HG02885 (cell line): ENCODE data around the gene MKX.

Source experiments
- ATAC-seq: cut with Tn5 transposase; IDR thresholded peaks from one replicate; pipeline ENCODE4 v1.9.1; 2021; ENCODE audit warnings: mild to moderate bottlenecking; ENCODE audit not compliant: unreplicated experiment, poor library complexity

The MKX gene

GRCh38 chr10:27743012-27743876 is 2.4 kb downstream of the MKX start:
- ATAC-seq, result no peak

DNA sequence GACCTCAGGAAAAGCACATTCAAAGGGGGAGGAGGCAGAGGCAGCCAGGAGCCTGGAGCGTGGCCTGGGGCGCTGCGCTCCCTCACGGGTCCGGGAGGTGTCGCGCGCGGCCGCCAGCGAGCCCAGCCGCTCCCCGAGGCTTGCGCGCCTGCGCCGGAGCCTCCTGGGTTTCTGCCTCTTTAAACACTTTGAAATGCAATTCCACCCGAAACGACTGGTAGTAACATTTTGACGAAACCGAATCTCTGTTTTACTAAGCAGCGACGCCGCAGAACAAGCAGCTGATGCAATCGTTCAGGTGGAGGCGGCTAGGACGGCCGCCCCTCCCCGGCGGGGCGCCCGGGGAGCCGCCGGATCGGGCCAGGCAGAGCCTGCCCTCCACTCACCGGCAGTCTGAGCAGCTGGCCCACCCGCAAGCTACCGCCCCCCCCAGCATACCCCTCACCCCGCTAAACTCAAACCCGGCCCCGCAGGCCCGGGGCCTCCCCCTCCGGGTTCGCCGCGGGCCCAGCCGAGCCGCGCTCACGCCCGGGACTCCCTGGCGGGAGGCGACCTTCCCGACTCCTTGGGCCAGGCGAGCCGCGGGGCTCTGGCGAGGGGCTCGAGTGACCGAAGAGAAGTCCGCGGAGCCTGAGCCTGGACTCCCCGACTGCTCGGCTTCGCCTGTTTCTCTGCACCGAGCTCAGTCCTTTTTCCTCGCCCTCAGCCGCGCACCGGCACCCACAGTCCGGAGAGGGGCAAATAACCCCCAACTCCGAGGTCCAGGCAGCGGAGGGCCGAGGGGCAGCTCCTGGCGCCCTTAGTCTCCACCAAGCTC is 3.2 kb downstream of the MKX start:
- ATAC-seq, result peak; percentile 95

DNA sequence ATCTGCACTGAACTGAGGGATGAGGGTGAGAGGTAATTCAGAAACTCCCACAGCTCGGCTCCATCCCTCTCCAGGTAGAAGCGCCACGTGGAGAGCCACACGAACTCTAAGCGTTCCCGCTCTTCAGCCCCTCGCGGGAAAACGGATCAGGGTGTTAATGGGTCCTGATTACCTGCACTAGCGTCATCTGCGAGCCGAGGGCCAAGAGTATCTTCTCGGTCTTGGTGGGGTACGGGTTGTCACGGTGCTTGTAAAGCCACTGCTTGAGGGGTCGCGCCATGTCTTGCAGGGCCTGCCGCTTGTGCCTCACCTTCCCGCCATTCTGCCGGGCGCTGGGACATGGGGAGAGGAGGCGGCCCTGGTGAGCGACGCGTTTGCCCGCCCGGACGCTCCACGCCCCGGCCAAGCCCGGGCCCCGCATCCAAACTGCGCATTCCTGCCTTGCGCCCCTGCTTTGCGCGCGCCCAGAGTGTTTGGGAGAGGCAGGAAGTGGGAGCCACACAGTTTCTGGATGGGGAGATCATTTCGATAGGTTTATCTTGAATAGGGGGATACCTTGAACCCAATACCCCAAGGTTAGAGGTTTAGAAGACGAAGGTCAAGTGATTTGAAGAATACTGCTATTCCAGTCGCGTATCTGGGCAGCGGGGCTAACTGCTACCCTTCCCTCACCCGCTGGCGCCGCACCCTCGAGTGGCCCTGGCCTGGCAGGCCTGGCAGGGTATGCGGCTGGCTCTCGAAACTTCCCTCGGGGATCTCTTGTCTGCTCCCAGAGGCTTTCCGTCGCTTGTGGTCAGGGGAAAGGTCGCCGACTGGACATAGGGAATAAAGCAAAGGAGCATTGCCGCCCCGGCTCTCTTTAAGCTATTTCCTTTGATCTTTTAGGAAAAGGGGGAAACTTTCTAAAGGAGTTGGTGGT is 4.2 kb downstream of the MKX start:
- no peak for ATAC-seq

DNA sequence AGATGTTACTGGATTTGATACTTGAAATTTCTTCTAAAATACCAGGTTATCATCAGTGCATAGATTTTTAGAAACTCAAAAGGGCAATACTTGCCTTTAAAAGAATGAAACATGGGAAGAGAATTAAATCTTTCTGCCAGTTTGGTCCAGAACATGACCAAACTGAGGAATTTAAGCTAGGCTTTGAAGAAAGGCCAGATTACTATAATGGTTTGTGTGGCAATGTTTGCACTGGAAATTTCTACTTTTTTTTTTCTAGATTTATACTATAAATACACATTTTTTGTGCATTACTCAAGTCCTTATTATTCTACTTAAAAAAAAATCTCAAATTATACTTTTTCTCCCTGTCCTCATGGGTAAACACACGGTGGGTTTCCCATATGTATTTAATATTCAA is 9.2 kb downstream of the MKX start:
- ATAC-seq, result no peak

DNA sequence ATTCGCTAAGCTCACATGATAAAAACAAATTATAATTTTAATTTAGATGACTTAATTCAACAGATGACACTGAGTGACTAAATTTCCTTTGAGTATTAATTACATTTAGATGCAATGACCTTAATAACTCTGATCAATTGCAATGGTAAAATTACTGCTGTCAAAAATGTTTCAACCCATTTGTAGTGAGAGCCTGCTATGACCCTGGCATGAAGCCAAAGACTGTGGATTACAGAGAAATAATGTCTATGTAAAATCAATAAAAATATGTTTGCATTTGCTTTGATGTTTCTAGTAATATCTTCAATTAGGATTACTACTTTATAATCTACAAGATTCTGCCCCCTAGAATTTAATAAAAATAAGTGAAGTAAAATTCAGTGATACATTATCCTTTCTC is 15.6 kb downstream of the MKX start:
- no peak for ATAC-seq

DNA sequence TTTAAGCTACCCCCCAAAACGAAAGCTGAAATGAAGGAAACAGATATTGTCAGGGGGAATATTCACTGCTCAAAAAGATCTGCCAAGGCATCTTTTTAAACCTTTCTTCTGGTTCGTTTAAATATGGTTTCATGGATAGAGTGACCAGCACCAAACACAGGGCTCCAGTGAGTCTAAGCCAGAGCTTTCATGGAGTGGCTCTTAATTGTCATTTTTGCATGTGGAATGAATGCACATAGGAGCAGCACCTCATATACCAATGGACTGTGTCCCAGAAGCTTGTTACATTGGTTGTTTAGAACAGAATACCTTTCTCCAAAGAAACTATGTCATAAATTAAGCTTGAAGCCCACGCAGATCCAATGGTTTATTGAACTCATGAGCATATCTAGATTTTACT is 17.3 kb downstream of the MKX start:
- no peak for ATAC-seq

GRCh38 chr10:27724287-27724686 is 21.3 kb downstream of the MKX start:
- ATAC-seq, result no peak

GRCh38 chr10:27723436-27723835 is 22.2 kb downstream of the MKX start:
- no peak for ATAC-seq

GRCh38 chr10:27720529-27720928 is 25.1 kb downstream of the MKX start:
- no peak for ATAC-seq

- no peak for ATAC-seq
Observed at GRCh38 chr10:27719052-27719451, 26.6 kb downstream of the MKX start.

DNA sequence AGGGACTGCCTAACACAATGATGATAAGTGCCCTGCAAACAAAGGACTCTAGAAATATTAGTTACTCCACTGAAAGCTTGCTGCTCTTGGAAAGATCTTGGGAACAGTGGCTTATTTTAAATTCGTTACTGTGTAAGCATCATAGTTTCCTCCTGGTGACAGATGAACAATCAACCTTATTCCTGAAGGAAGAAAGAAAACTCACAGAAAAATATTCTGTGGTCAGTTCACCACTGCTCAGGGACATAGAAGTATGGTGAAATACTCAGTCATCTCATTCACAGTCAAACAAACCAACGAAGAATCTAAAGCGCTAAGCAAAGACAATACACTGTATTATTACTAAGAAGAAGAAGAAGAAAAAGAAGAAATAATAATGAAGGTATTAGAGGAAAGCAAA is 27.8 kb downstream of the MKX start:
- ATAC-seq, result no peak

- ATAC-seq, result no peak
Observed at GRCh38 chr10:27717224-27717623, 28.4 kb downstream of the MKX start.

DNA sequence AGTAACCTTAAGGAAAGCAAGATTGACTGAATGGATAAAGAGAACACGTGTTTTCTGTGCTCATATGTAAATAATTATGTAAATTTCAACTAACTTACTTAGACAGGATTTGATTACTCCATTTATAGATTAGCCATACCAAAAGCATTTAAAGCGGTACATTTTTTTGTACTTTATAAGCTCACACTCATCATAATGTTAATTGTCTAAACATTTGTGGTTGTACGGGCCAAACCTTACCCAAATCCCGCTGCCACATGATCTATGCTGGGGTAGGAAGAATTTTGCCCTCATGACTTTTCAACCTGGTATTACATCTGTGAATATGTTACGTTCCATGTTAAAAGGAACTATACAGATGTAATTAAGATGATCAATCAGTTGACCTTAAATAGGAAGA is 29.1 kb downstream of the MKX start:
- no peak for ATAC-seq

- ATAC-seq, result no peak
Observed at GRCh38 chr10:27715505-27715904, 30.1 kb downstream of the MKX start.

DNA sequence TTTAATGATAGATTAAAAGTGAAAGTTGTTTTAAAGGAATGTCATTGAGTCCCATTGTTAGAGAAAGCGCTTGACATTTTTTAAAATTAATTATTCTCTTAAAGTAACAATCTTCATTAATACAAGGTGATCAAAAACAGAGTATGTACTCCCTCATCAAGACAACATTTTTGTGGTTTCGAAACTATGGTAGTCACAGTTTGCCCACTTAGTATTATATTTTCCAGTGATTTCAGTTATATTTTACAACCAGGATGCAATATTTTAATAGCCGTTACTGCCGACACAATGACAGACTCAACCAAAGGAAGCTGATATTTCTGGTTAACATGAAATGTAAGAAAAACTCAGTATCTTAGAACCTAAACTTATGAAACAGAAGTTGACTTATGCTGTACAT is 31.3 kb downstream of the MKX start:
- no peak for ATAC-seq

DNA sequence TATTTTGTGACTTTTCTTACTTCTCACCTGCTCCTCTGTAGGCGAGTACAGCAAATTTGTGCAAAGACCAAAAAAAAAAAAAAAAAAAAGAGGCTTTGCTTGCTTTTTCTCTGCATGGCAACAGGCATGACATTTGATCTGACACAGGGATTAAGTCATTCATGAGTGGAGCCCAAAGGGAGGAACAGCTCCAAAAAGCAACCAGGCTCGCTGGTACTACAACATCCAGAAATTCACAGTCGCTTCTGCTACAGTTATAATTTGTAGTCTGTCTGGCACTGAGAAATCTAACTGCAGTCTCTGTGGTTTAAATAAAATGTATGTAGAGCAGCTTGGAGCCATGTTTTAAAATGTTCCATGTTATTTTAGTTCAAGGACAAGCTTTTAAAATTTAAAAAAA is 31.7 kb downstream of the MKX start:
- ATAC-seq, result no peak

- no peak for ATAC-seq
Observed at GRCh38 chr10:27710014-27710413, 35.6 kb downstream of the MKX start.

- no peak for ATAC-seq
Observed at GRCh38 chr10:27709304-27709703, 36.3 kb downstream of the MKX start.

DNA sequence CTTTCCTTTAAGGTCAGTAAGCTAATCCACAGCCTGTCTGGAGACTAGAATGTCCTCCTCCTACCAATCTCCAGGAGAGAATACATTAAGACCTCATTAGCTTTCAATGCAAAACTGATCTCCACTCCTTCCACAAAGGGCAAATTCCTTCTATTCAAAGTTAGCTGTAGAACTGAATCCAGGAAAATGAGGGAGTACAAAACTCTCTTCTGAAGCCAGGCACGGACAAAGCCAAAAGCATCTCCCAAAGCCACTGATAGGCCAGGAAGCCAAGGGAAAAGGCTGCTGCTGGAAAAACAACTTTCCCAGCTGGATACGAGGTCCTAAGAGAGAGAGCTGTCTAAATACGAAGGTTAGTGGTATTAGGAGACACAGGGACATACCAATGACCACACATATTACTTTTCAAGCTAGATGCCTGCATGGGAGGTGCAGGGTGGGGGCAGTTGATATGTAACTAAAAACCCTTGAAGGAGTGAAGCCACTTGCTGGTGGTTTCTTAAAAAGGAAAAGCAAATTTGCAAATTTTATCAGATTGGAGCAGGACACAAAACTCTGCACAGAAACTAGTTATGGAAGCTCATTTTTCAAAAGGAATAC is 43.6 kb downstream of the MKX start:
- ATAC-seq, result no peak

DNA sequence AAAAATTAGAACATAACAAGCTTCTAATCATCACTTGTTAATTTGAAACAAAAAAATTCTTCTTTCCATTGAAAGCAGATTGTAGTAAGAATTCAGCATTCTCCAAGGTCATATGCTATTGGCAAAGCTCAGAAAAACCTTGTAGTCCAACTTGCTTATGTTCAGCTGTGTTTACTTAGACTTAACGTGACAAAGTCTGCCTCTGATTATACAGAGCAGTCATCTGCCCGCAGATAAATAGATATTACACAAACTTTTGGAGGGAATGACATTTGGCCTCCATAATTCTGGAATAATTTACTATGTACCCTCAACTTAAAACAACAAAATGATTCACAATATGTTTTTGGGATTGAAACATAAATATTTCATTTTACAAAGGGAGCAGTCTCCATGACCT is 45.8 kb downstream of the MKX start:
- ATAC-seq, result no peak
